Activated CD8-positive, alpha-beta T cell treated with anti-CD3 and anti-CD28 coated beads for 36 hours (primary cell): ENCODE data around the gene ATP6V1G3. TPM values are rescaled to one million over a fixed set of nuclear protein-coding genes. Genes with fewer than 3 reads are reported as not detected.
A peak's percentile ranks its signal among the peaks of the same experiment; 100 is the strongest.

Experiments
- ATAC-seq: fragments of 200-7000 bp; cut with Tn5 transposase; one replicate; pipeline ENCODE4 v1.10.0; 2021; ENCODE audit warnings: mild to moderate bottlenecking, moderate library complexity
- CTCF ChIA-PET: fragments of 350-600 bp; sonication (Branson Sonifier 250); formaldehyde crosslinking; loops from one replicate; lab custom pipeline; 2021; ENCODE audit warnings: antibody characterized with exemption; lab: Charles Lee
- POLR2A ChIA-PET: fragments of 350-600 bp; sonication (Branson Sonifier 250); formaldehyde crosslinking; loops from one replicate; lab custom pipeline; 2021; ENCODE audit warnings: antibody characterized with exemption; lab: Charles Lee
- DNase-seq: peaks from one replicate; pipeline ENCODE4 v3.0.0-alpha.2; 2020
- H3K27ac Mint-ChIP-seq: one replicate; pipeline ENCODE4 v1.8.0; 2021; ENCODE audit warnings: mild to moderate bottlenecking, mixed read lengths
- H3K27me3 Mint-ChIP-seq: one replicate; pipeline ENCODE4 v1.8.0; 2021; ENCODE audit warnings: mixed read lengths
- H3K36me3 Mint-ChIP-seq: one replicate; pipeline ENCODE4 v1.8.0; 2021; ENCODE audit warnings: low read depth, mixed read lengths
- H3K4me1 Mint-ChIP-seq: one replicate; pipeline ENCODE4 v1.8.0; 2021; ENCODE audit warnings: low read depth, mixed read lengths
- H3K4me3 Mint-ChIP-seq: one replicate; pipeline ENCODE4 v1.8.0; 2021; ENCODE audit warnings: mild to moderate bottlenecking, moderate library complexity, mixed read lengths
- H3K9me3 Mint-ChIP-seq: one replicate; pipeline ENCODE4 v1.8.0; 2021; ENCODE audit warnings: mixed read lengths
- CTCF ChIP-seq: fragments of 200-600 bp; IDR thresholded peaks from one replicate; pipeline ENCODE4 v1.8.0; 2022; ENCODE audit warnings: antibody characterized with exemption, mild to moderate bottlenecking
- intact Hi-C: fragments of 100-400 bp; cut with micrococcal nuclease; formaldehyde crosslinking; loops from one replicate; pipeline ENCODE4 v1.10.0; 2022
- total RNA-seq, 2 experiments: library from RNA; stranded (reverse); gene quantifications; one replicate each; pipeline ENCODE4 v1.2.3, GENCODE V29; 2021

Gene ATP6V1G3
- total RNA-seq, 2 experiments from 2014 or later = not detected

- intact Hi-C loops = no loop called here
- ChIA-PET CTCF (no interaction called here), POLR2A (no interaction called here)
- no peak for ATAC-seq
- no peak for DNase-seq
- Mint-ChIP-seq H3K9me3 (peaks cover 11% of the 10 kb centered on the region), H3K36me3 (peaks cover 11% of the 10 kb centered on the region), H3K27ac (peak overlapping the region; percentile 19), H3K4me1 (peaks cover 54% of the 10 kb centered on the region), H3K27me3 (no peaks in the 10 kb centered on the region), H3K4me3 (no peak overlapping the region)
- TF ChIP-seq CTCF = no peak
These were observed 23.1 kb upstream of the ATP6V1G3 start for GRCh38 chr1:198563583-198563982.

- Mint-ChIP-seq H3K36me3 (no peaks in the 10 kb centered on the region), H3K27ac (peak overlapping the region; percentile 14), H3K9me3 (no peaks in the 10 kb centered on the region), H3K4me3 (no peak overlapping the region), H3K27me3 (no peaks in the 10 kb centered on the region), H3K4me1 (peaks cover 73% of the 10 kb centered on the region)
- ATAC-seq (no peak), DNase-seq (no peak)
- intact Hi-C loops = no loop called here
- ChIA-PET POLR2A (interaction anchor here (0.7 to 1.1 kb wide), 2 partner anchors 16 to 91 kb away, joined by 3 to 4 read pairs; no protein-coding TSS in a partner anchor), CTCF (interaction anchor here (0.8 to 2.3 kb wide), 4 partner anchors 12 to 46 kb away, joined by 3 to 7 read pairs (median 4); no protein-coding TSS in a partner anchor)
- no peak for TF ChIP-seq CTCF
These were observed 19.7 kb upstream of the ATP6V1G3 start for GRCh38 chr1:198560161-198560560.

- intact Hi-C loops = loop anchor here (5.0 kb wide), 3 partner anchors 37 to 53 kb away; no protein-coding TSS in a partner anchor
- Mint-ChIP-seq H3K36me3 (no peaks in the 10 kb centered on the region), H3K4me3 (no peak overlapping the region), H3K27me3 (no peaks in the 10 kb centered on the region), H3K9me3 (no peaks in the 10 kb centered on the region), H3K4me1 (peaks cover 73% of the 10 kb centered on the region), H3K27ac (no peak overlapping the region)
- DNase-seq = no peak
- ATAC-seq = no peak
- TF ChIP-seq CTCF = no peak
- CTCF ChIA-PET = interaction anchor here (0.8 to 2.3 kb wide), 4 partner anchors 13 to 47 kb away, joined by 3 to 7 read pairs (median 4); no protein-coding TSS in a partner anchor
- POLR2A ChIA-PET = interaction anchor here (1.1 kb wide), 1 partner anchor 92 kb away, joined by 4 read pairs; no protein-coding TSS in a partner anchor
These were observed 18.9 kb upstream of the ATP6V1G3 start for GRCh38 chr1:198559362-198559761.

GRCh38 chr1:198558402-198558801, 17.9 kb upstream of the ATP6V1G3 start:
- intact Hi-C loops = loop anchor here (5.0 kb wide), 3 partner anchors 36 to 54 kb away; no protein-coding TSS in a partner anchor
- no peaks in the 10 kb centered on the region for H3K9me3 Mint-ChIP-seq
- DNase-seq (no peak), ATAC-seq (peak; percentile 32)
- peaks cover 73% of the 10 kb centered on the region for H3K4me1 Mint-ChIP-seq
- no peaks in the 10 kb centered on the region for H3K27me3 Mint-ChIP-seq
- TF ChIP-seq CTCF = no peak
- no peak overlapping the region for H3K27ac Mint-ChIP-seq
- ChIA-PET POLR2A (no interaction called here), CTCF (no interaction called here)
- H3K36me3 Mint-ChIP-seq = no peaks in the 10 kb centered on the region
- H3K4me3 Mint-ChIP-seq = no peak overlapping the region

- Mint-ChIP-seq H3K27me3 (no peaks in the 10 kb centered on the region), H3K4me3 (peak overlapping the region; percentile 72), H3K27ac (peak overlapping the region; percentile 85), H3K4me1 (peaks cover 84% of the 10 kb centered on the region), H3K36me3 (no peaks in the 10 kb centered on the region), H3K9me3 (no peaks in the 10 kb centered on the region)
- ChIA-PET POLR2A (interaction anchor here (0.9 to 1.3 kb wide), 2 partner anchors 65 to 101 kb away, joined by 3 to 4 read pairs; no protein-coding TSS in a partner anchor), CTCF (interaction anchor here (1.0 to 1.5 kb wide), 3 partner anchors 15 to 65 kb away, joined by 5 to 7 read pairs (median 6); no protein-coding TSS in a partner anchor)
- peak; percentile 82 for DNase-seq
- intact Hi-C loops = loop anchor here (5.0 kb wide), 3 partner anchors 35 to 55 kb away; no protein-coding TSS in a partner anchor
- ATAC-seq = peak; percentile 94
- no peak for TF ChIP-seq CTCF
These were observed 16.5 kb upstream of the ATP6V1G3 start for GRCh38 chr1:198556971-198557370.
